ENCODE measurements around the gene NTRK3.

Gene NTRK3

DNA sequence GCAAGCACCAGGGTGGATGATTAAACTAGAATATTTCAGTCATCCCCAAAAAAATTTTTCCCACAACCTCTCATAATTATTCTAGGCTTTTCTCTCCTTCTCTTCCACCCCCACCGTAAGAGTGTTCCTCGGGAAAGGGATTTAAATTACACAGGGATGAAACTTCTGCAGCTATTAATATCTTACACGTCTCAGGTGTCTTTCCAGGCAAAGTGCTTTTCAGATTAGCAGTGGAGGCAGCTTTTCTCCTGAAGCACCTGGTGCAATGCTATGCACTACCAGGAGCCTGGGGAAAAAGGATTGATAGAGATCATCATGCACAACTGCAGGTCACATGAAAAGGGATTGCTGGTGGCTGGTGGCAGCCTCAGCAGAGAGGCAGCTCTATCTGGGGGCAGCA lies 250.4 kb downstream of the NTRK3 start:
- no peaks in the 10 kb centered on the region; the same call in 1 of the 2 replicates for H3K9me3 ChIP-seq (ENCODE audit: insufficient read depth, low read depth, low read length)
- no peak overlapping the region for H3K9ac ChIP-seq (ENCODE audit: low read depth, low read length, poor library complexity, severe bottlenecking)
- no peak overlapping the region for H3K4me3 ChIP-seq (ENCODE audit: low read length, poor library complexity, severe bottlenecking)
- no peaks in the 10 kb centered on the region for H3K27me3 ChIP-seq (ENCODE audit: insufficient read depth, low read length, poor library complexity, severe bottlenecking)
- H4K20me1 ChIP-seq (ENCODE audit: insufficient read depth, low read length, poor library complexity, severe bottlenecking), result no peaks in the 10 kb centered on the region
- no peak for TF ChIP-seq EZH2phosphoT487 (IDR thresholded peaks at IDR 0.05; ENCODE audit: borderline replicate concordance)
- TF ChIP-seq, protein P1, sequence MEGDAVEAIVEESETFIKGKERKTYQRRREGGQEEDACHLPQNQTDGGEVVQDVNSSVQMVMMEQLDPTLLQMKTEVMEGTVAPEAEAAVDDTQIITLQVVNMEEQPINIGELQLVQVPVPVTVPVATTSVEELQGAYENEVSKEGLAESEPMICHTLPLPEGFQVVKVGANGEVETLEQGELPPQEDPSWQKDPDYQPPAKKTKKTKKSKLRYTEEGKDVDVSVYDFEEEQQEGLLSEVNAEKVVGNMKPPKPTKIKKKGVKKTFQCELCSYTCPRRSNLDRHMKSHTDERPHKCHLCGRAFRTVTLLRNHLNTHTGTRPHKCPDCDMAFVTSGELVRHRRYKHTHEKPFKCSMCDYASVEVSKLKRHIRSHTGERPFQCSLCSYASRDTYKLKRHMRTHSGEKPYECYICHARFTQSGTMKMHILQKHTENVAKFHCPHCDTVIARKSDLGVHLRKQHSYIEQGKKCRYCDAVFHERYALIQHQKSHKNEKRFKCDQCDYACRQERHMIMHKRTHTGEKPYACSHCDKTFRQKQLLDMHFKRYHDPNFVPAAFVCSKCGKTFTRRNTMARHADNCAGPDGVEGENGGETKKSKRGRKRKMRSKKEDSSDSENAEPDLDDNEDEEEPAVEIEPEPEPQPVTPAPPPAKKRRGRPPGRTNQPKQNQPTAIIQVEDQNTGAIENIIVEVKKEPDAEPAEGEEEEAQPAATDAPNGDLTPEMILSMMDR (conservative IDR thresholded peaks at IDR 0.05; ENCODE audit: low read length), result no peak
- H3K4me1 ChIP-seq (ENCODE audit: insufficient read depth, low read length, poor library complexity, severe bottlenecking), result no peaks in the 10 kb centered on the region
- no peaks in the 10 kb centered on the region for H3F3A ChIP-seq (ENCODE audit: low read depth)
- H3K4me2 ChIP-seq (ENCODE audit: low read depth, low read length, poor library complexity, severe bottlenecking), result no peak overlapping the region
- no peaks in the 10 kb centered on the region for H3K36me3 ChIP-seq (ENCODE audit: insufficient read depth, low read length)
- no peaks in the 10 kb centered on the region for H3K79me2 ChIP-seq (ENCODE audit: insufficient read depth, low read length)
- no peaks in the 10 kb centered on the region for H3K9me2 ChIP-seq (replicated peaks; ENCODE audit: low read depth, low read length)
- H2AFZ ChIP-seq (ENCODE audit: low read length), result no peak overlapping the region

DNA sequence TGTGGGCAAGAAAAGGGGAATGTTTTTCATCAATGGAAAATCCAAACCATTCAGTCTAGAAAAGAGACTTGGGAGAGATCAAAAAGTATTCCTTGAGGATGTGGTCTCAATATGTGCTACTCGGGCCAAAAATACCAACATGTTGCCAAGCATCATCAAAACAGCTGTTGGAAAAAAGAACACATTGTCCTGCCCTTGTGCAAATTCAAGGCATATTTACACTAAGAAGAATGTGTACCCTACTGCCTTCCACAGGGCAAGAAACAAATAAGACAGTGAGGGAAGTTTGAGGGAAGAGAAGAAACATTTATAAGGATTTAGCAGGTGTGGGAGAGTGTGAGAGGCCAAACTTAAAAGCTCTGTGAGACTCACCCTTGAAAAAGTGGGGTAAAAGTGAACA lies 252.1 kb downstream of the NTRK3 start:
- no peak overlapping the region for H3K4me3 ChIP-seq (ENCODE audit: low read length, poor library complexity, severe bottlenecking)
- no peaks in the 10 kb centered on the region for H3K79me2 ChIP-seq (ENCODE audit: insufficient read depth, low read length)
- H3K9me2 ChIP-seq (replicated peaks; ENCODE audit: low read depth, low read length), result no peaks in the 10 kb centered on the region
- H3K36me3 ChIP-seq (ENCODE audit: insufficient read depth, low read length), result no peaks in the 10 kb centered on the region
- no peaks in the 10 kb centered on the region for H3K4me1 ChIP-seq (ENCODE audit: insufficient read depth, low read length, poor library complexity, severe bottlenecking)
- H3K27me3 ChIP-seq (ENCODE audit: insufficient read depth, low read length, poor library complexity, severe bottlenecking), result no peaks in the 10 kb centered on the region
- H3K9me3 ChIP-seq (ENCODE audit: insufficient read depth, low read depth, low read length), result no peaks in the 10 kb centered on the region; the same call in 1 of the 2 replicates
- H2AFZ ChIP-seq (ENCODE audit: low read length), result no peak overlapping the region
- TF ChIP-seq, protein P1 (conservative IDR thresholded peaks at IDR 0.05; ENCODE audit: low read length), result no peak
- no peak for TF ChIP-seq EZH2phosphoT487 (IDR thresholded peaks at IDR 0.05; ENCODE audit: borderline replicate concordance)
- H3K4me2 ChIP-seq (ENCODE audit: low read depth, low read length, poor library complexity, severe bottlenecking), result no peak overlapping the region
- H3K9ac ChIP-seq (ENCODE audit: low read depth, low read length, poor library complexity, severe bottlenecking), result no peak overlapping the region
- H3F3A ChIP-seq (ENCODE audit: low read depth), result no peaks in the 10 kb centered on the region
- no peaks in the 10 kb centered on the region for H4K20me1 ChIP-seq (ENCODE audit: insufficient read depth, low read length, poor library complexity, severe bottlenecking)

DNA sequence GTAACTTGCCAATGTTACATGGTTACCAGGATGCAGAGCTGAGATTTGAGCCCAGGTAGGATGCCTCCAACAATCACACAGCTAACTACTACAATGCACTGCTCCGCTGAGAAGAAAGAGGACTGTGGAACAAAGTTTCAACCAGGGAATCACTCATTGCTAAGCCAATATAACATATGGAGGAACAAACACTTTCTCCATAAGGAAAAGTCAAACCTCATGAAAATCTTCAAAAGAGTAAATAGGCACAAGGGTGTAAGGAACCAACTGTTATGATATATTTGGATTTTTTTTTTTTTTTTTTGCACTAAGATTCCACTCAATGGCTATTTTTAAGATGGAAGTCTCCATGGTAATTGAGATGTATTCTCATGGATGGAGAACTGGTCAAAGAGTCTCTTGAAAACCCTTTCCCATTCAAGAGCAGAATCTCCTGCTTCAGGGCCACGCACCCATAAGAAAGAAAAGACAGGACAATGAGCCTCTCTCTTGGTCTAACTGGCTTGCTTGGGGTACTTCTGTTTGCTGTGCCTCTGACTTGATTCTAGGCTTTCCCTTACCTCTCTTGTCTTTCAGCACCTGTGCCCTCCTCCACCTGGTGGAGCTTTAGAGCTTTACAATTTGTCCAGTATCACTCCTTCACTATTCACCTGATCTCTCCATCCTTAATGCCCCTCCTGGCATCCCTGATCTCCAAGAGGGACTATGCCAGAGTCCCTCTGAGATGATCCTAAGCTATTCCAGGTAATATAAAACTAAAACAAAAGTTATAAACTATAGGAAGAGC lies 252.8 kb downstream of the NTRK3 start:
- no peaks in the 10 kb centered on the region for H3K36me3 ChIP-seq (ENCODE audit: insufficient read depth, low read length)
- H4K20me1 ChIP-seq (ENCODE audit: insufficient read depth, low read length, poor library complexity, severe bottlenecking), result no peaks in the 10 kb centered on the region
- H3K9me2 ChIP-seq (replicated peaks; ENCODE audit: low read depth, low read length), result no peaks in the 10 kb centered on the region
- H3K9me3 ChIP-seq (ENCODE audit: insufficient read depth, low read depth, low read length), result no peaks in the 10 kb centered on the region; the same call in 1 of the 2 replicates
- H3K27me3 ChIP-seq (ENCODE audit: insufficient read depth, low read length, poor library complexity, severe bottlenecking), result no peaks in the 10 kb centered on the region
- no peak overlapping the region for H2AFZ ChIP-seq (ENCODE audit: low read length)
- H3K79me2 ChIP-seq (ENCODE audit: insufficient read depth, low read length), result no peaks in the 10 kb centered on the region
- no peak overlapping the region for H3K9ac ChIP-seq (ENCODE audit: low read depth, low read length, poor library complexity, severe bottlenecking)
- no peaks in the 10 kb centered on the region for H3F3A ChIP-seq (ENCODE audit: low read depth)
- TF ChIP-seq, protein P1 (conservative IDR thresholded peaks at IDR 0.05; ENCODE audit: low read length), result no peak
- TF ChIP-seq EZH2phosphoT487 (IDR thresholded peaks at IDR 0.05; ENCODE audit: borderline replicate concordance), result no peak
- H3K4me2 ChIP-seq (ENCODE audit: low read depth, low read length, poor library complexity, severe bottlenecking), result no peak overlapping the region
- H3K4me3 ChIP-seq (ENCODE audit: low read length, poor library complexity, severe bottlenecking), result no peak overlapping the region
- no peaks in the 10 kb centered on the region for H3K4me1 ChIP-seq (ENCODE audit: insufficient read depth, low read length, poor library complexity, severe bottlenecking)

Measured in Loucy (cell line).